WTC11 (cell line): ENCODE results near the gene EFCAB13. TPM values are rescaled to one million over a fixed set of nuclear protein-coding genes. Genes with fewer than 3 reads are reported as not detected.

ENCODE experiments used
- ATAC-seq: fragments of 200-7000 bp; cut with Tn5 transposase; 2 replicates; pipeline ENCODE4 v1.10.0; 2021; ENCODE audit warnings: mild to moderate bottlenecking, moderate library complexity
- CTCF ChIA-PET: fragments of 300-600 bp; sonication (Branson Sonifier 250); formaldehyde crosslinking; loops from one replicate; lab custom pipeline; 2021; ENCODE audit warnings: antibody characterized with exemption; lab: Charles Lee
- POLR2A ChIA-PET: fragments of 350-600 bp; sonication (Branson Sonifier 250); formaldehyde crosslinking; loops from one replicate; lab custom pipeline; 2021; ENCODE audit warnings: antibody characterized with exemption; lab: Charles Lee
- DNase-seq: peaks from one replicate; pipeline ENCODE4 v3.0.0; 2021; ENCODE audit warnings: low spot score
- H3K27ac Mint-ChIP-seq: 2 replicates; pipeline ENCODE4 v1.8.0; 2021; ENCODE audit warnings: mixed read lengths
- H3K27me3 Mint-ChIP-seq: 2 replicates; pipeline ENCODE4 v1.8.0; 2021; ENCODE audit warnings: low read depth, mild to moderate bottlenecking, moderate library complexity, mixed read lengths
- H3K36me3 Mint-ChIP-seq: 2 replicates; pipeline ENCODE4 v1.8.0; 2021; ENCODE audit warnings: mixed read lengths
- H3K4me1 Mint-ChIP-seq: 2 replicates; pipeline ENCODE4 v1.8.0; 2022; ENCODE audit warnings: mixed read lengths
- H3K4me3 Mint-ChIP-seq: 2 replicates; pipeline ENCODE4 v1.8.0; 2021; ENCODE audit warnings: mild to moderate bottlenecking, moderate library complexity, mixed read lengths
- H3K9me3 Mint-ChIP-seq: 2 replicates; pipeline ENCODE4 v1.8.0; 2021; ENCODE audit warnings: mixed read lengths
- CREB1 ChIP-seq: sonication (generic); formaldehyde crosslinking; IDR thresholded peaks from 2 replicates; pipeline ENCODE4 v1.8.0; 2023; ENCODE audit warnings: mild to moderate bottlenecking, missing genetic modification reagents
- FOXP4 ChIP-seq: sonication (generic); formaldehyde crosslinking; IDR thresholded peaks from 2 replicates; pipeline ENCODE4 v1.8.0; 2022; ENCODE audit warnings: mild to moderate bottlenecking, missing genetic modification reagents
- HMGXB4 ChIP-seq: sonication (generic); formaldehyde crosslinking; IDR thresholded peaks from 2 replicates; pipeline ENCODE4 v1.8.1; 2023; ENCODE audit warnings: mild to moderate bottlenecking, moderate library complexity, missing genetic modification reagents
- IRF1 ChIP-seq: sonication (generic); formaldehyde crosslinking; IDR thresholded peaks from 2 replicates; pipeline ENCODE4 v1.8.0; 2023; ENCODE audit warnings: missing genetic modification reagents
- IRF2 ChIP-seq: sonication (generic); formaldehyde crosslinking; IDR thresholded peaks from 2 replicates; pipeline ENCODE4 v1.8.0; 2022; ENCODE audit warnings: low read depth, missing genetic modification reagents, borderline replicate concordance
- NFATC4 ChIP-seq: fragments of 250-450 bp; sonication (Bioruptor Pico); IDR thresholded peaks from 2 replicates; pipeline ENCODE4 v1.9.0; 2021; ENCODE audit warnings: mild to moderate bottlenecking
- OVOL2 ChIP-seq: fragments of 250-450 bp; sonication (Bioruptor Pico); IDR thresholded peaks from 2 replicates; pipeline ENCODE4 v1.9.0; 2021; ENCODE audit warnings: mild to moderate bottlenecking, borderline replicate concordance
- RORB ChIP-seq: fragments of 250-450 bp; sonication (Bioruptor Pico); IDR thresholded peaks from 2 replicates; pipeline ENCODE4 v1.9.0; 2021; ENCODE audit warnings: mild to moderate bottlenecking
- TEAD1 ChIP-seq: sonication (generic); formaldehyde crosslinking; IDR thresholded peaks from 2 replicates; pipeline ENCODE4 v1.8.0; 2022; ENCODE audit warnings: mild to moderate bottlenecking, missing genetic modification reagents
- USF1 ChIP-seq: sonication (generic); formaldehyde crosslinking; IDR thresholded peaks from 2 replicates; pipeline ENCODE4 v1.8.0; 2022; ENCODE audit warnings: mild to moderate bottlenecking, missing genetic modification reagents
- ZNF138 ChIP-seq: sonication (generic); formaldehyde crosslinking; conservative IDR thresholded peaks from 2 replicates; pipeline ENCODE4 v1.8.1; 2022; ENCODE audit warnings: mild to moderate bottlenecking, moderate library complexity, missing genetic modification reagents
- ZNF232 ChIP-seq: sonication (generic); formaldehyde crosslinking; IDR thresholded peaks from 2 replicates; pipeline ENCODE4 v1.8.0; 2022; ENCODE audit warnings: mild to moderate bottlenecking, missing genetic modification reagents
- ZNF263 ChIP-seq: sonication (generic); formaldehyde crosslinking; IDR thresholded peaks from 2 replicates; pipeline ENCODE4 v1.8.1; 2022; ENCODE audit warnings: low read depth, mild to moderate bottlenecking, moderate library complexity, missing genetic modification reagents
- ZNF281 ChIP-seq: sonication (generic); formaldehyde crosslinking; IDR thresholded peaks from 2 replicates; pipeline ENCODE4 v1.8.0; 2023; ENCODE audit warnings: mild to moderate bottlenecking, missing genetic modification reagents
- ZNF423 ChIP-seq: fragments of 250-450 bp; sonication (Bioruptor Pico); IDR thresholded peaks from 2 replicates; pipeline ENCODE4 v2.1.2; 2022; ENCODE audit warnings: mild to moderate bottlenecking, moderate library complexity
- ZNF671 ChIP-seq: fragments of 250-450 bp; sonication (Bioruptor Pico); IDR thresholded peaks from 2 replicates; pipeline ENCODE4 v1.8.0; 2021; ENCODE audit warnings: mild to moderate bottlenecking
- total RNA-seq: library from RNA; stranded (reverse); gene quantifications from 3 replicates; pipeline ENCODE4 v1.2.3, GENCODE V29; 2021
- TF ChIP-seq, protein P1 (sequence below): sonication (generic); formaldehyde crosslinking; IDR thresholded peaks from 2 replicates; pipeline ENCODE4 v1.8.1; 2023; ENCODE audit warnings: mild to moderate bottlenecking, missing genetic modification reagents, moderate library complexity
- TF ChIP-seq, protein P2 (sequence below): fragments of 250-450 bp; sonication (Bioruptor Pico); IDR thresholded peaks from 2 replicates; pipeline ENCODE4 v1.9.0; 2021; ENCODE audit warnings: mild to moderate bottlenecking

The EFCAB13 gene
- total RNA-seq, 1 experiment from 2014 or later: 3.5 TPM

GRCh38 chr17:47287639-47288038 is 36.1 kb upstream of the EFCAB13 start:
- H3K27ac Mint-ChIP-seq: no peak overlapping the region
- H3K9me3 Mint-ChIP-seq: peaks cover 3% of the 10 kb centered on the region; the same call in 1 of the 2 replicates
- H3K4me3 Mint-ChIP-seq: no peak overlapping the region
- H3K27me3 Mint-ChIP-seq: peaks cover 27% of the 10 kb centered on the region
- TF ChIP-seq HMGXB4 (CRISPR knock-in tag) (no peak), CREB1 (CRISPR knock-in tag) (no peak), OVOL2 (CRISPR knock-in tag) (no peak), ZNF232 (CRISPR knock-in tag) (no peak), RORB (CRISPR knock-in tag) (no peak), FOXP4 (no peak), NFATC4 (no peak), IRF2 (CRISPR knock-in tag) (no peak), IRF1 (CRISPR knock-in tag) (no peak), USF1 (no peak), ZNF138 (no peak), ZNF281 (CRISPR knock-in tag) (no peak), TEAD1 (CRISPR knock-in tag) (no peak), ZNF423 (CRISPR knock-in tag) (no peak), ZNF671 (CRISPR knock-in tag) (no peak), ZNF263 (CRISPR knock-in tag) (no peak)
- TF ChIP-seq, protein P1, sequence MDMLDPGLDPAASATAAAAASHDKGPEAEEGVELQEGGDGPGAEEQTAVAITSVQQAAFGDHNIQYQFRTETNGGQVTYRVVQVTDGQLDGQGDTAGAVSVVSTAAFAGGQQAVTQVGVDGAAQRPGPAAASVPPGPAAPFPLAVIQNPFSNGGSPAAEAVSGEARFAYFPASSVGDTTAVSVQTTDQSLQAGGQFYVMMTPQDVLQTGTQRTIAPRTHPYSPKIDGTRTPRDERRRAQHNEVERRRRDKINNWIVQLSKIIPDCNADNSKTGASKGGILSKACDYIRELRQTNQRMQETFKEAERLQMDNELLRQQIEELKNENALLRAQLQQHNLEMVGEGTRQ: no peak
- TF ChIP-seq, protein P2, sequence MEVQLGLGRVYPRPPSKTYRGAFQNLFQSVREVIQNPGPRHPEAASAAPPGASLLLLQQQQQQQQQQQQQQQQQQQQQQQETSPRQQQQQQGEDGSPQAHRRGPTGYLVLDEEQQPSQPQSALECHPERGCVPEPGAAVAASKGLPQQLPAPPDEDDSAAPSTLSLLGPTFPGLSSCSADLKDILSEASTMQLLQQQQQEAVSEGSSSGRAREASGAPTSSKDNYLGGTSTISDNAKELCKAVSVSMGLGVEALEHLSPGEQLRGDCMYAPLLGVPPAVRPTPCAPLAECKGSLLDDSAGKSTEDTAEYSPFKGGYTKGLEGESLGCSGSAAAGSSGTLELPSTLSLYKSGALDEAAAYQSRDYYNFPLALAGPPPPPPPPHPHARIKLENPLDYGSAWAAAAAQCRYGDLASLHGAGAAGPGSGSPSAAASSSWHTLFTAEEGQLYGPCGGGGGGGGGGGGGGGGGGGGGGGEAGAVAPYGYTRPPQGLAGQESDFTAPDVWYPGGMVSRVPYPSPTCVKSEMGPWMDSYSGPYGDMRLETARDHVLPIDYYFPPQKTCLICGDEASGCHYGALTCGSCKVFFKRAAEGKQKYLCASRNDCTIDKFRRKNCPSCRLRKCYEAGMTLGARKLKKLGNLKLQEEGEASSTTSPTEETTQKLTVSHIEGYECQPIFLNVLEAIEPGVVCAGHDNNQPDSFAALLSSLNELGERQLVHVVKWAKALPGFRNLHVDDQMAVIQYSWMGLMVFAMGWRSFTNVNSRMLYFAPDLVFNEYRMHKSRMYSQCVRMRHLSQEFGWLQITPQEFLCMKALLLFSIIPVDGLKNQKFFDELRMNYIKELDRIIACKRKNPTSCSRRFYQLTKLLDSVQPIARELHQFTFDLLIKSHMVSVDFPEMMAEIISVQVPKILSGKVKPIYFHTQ: no peak
- ATAC-seq (no peak), DNase-seq (no peak)
- H3K36me3 Mint-ChIP-seq: no peaks in the 10 kb centered on the region
- CTCF ChIA-PET: interaction anchor here (0.7 kb wide), 1 partner anchor 28 kb away, joined by 3 read pairs; no protein-coding TSS in a partner anchor
- peaks cover 14% of the 10 kb centered on the region for H3K4me1 Mint-ChIP-seq
- POLR2A ChIA-PET: no interaction called here
